Stimulated activated CD4-positive, alpha-beta T cell treated with anti-CD3 and anti-CD28 coated beads, Interleukin-1b, Interleukin-23, amount 100 ng/mL, for 48 hours (primary cell): ENCODE measurements around the gene STX17.

Experiments
- DNase-seq: peaks from one replicate; pipeline ENCODE4 v3.0.0-alpha.2; 2020

STX17 gene

DNA sequence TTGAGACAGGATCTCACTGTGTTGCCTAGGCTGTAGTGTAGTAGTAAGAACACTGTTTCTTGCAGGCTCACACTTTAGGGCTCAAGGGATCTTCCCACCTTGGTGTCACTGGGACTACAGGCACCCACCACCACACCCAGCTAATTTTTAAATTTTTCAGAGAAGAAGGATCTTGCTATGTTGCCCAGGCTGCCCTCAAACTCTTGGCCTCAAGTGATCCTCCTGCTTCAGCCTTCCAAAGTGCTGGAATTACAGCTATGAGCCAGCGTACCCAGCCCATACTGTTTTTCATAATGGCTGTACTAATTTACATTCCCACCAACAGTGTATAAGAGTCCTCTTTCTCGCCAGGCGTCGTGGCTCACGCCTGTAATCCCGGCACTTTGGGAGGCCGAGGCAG, 5.1 kb downstream of the STX17 start:
- DNase-seq, result no peak

- DNase-seq, result no peak
Observed at GRCh38 chr9:99916650-99917049, 10.2 kb downstream of the STX17 start.

DNA sequence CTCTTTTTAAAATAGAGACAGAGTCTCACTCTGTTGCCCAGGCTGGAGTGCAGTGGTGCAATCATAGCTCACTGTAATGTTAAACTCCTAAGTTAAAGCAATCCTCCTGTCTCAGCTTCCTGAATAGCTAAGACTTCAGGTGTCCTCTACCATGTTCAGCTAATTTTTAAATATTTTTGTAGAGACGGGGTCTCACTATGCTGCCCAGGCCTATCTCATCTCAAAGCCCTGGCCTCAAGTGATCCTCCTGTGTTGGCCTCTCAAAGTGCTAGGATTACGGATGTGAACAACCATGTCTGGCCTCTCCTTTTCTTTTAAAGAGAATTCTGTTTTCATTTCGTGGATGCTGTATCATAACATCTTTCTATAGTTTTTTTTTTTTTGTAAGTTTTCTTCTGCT, 11.7 kb downstream of the STX17 start:
- no peak for DNase-seq

DNA sequence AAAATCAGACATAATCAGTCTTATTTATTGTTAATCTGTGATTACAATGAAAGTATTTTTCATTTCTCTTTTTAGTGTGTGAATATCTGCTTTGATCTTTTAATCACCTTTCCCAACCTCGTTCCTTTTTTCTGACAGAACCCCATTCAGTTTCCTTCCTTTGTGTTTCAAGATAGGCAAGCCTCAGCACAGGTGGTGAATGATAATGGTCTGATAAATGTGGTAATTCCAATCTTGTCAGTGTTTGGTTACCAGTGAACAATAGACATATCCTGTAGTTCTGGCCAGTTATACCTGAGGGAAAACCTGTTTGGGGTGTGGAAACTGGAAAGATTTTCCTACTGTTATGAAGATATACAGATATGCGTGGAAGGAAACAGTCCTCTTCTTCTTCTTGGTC, 13.5 kb downstream of the STX17 start:
- DNase-seq, result no peak

- no peak for DNase-seq
Observed at GRCh38 chr9:99921875-99922710, 15.6 kb downstream of the STX17 start.

DNA sequence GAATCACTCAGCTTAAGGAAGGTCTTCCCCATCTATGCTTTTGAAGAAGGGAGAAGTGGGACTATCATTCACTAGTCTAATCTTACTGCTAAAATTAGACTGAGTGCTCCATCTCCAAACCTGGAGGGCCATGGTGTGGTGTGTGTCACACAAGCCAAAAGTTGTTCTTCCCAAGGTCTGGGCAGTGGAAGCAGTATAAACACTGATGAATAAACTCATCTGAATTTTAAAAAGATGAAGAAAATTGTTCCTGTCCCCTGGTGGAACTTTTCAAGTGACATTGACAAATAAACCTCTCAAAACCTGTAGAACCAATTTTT, 16.2 kb downstream of the STX17 start:
- DNase-seq, result no peak

- DNase-seq, result no peak
Observed at GRCh38 chr9:99925541-99925940, 19.1 kb downstream of the STX17 start.

- DNase-seq, result no peak
Observed at GRCh38 chr9:99929652-99930051, 23.2 kb downstream of the STX17 start.

GRCh38 chr9:99931155-99931840, 24.8 kb downstream of the STX17 start:
- no peak for DNase-seq

- DNase-seq, result no peak
Observed at GRCh38 chr9:99936947-99937587, 30.6 kb downstream of the STX17 start.

DNA sequence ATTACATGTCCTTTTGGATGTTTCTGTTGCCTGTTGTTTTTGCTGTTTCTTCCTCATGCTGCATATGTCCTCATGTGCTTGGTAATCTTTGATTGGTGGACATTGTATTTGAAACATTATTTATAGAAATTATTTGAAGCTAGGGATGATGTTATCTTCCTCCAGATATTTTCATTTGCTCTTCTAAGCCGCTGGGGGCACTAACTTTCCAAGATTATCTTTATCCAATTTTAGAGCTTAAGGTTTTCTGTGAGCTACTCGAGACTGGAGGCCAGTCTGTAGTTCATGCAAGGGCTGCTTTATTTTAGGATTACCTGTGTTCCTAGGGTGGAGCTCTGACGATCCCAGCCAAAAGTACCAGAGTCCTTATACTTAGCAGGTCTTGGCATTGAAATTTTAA, 40.9 kb downstream of the STX17 start:
- no peak for DNase-seq

- DNase-seq, result no peak
Observed at GRCh38 chr9:99948482-99948881, 42.0 kb downstream of the STX17 start.

GRCh38 chr9:99948896-99949295, 42.4 kb downstream of the STX17 start:
- no peak for DNase-seq

GRCh38 chr9:99953861-99954507, 47.5 kb downstream of the STX17 start:
- no peak for DNase-seq

- no peak for DNase-seq
Observed at GRCh38 chr9:99954819-99955218, 48.4 kb downstream of the STX17 start.

DNA sequence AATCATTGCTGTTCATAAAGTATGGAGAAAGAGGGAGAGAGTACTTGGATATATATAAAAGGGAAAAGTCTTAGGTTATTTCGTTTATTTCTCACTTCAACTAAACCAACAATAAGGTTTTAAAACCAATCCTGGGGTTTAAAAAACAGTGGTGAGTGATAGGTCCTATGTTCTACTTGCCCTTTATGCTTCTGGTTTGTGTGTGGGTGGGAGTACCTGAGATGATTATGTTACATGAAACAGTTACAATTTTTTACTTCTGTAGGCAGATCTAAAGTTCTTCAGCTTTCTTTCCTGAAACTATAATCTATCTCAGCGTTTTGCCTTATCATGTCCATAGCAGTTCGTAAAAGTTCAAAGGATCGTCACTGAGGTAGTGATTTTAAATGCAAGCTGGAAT, 49.2 kb downstream of the STX17 start:
- DNase-seq, result no peak

DNA sequence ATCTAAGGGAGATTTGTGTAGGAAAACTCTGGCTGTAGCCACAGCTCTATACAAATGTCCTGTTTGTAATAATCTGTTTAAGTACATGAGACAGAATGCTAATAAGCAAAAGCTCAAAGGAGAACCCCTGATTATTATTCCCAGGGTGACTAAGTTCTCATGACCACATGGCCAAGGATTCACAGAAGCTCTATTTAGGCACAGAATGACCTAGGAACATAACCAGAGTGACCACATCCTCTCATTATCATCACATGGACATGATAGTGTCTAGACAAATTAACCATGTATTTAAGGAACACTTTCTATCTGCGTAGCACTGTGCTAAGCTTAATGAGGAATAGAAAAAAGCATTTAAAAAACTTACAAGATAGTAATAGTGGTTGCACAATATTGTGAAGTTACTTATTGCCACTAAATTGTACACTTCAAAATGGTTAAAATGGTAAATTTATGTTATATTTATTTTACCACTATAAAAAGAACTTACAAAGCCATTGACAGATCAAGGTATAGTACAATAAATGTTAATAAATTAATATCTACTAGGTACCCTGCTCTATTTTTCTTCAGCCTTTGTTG, 56.3 kb downstream of the STX17 start:
- DNase-seq, result no peak

DNA sequence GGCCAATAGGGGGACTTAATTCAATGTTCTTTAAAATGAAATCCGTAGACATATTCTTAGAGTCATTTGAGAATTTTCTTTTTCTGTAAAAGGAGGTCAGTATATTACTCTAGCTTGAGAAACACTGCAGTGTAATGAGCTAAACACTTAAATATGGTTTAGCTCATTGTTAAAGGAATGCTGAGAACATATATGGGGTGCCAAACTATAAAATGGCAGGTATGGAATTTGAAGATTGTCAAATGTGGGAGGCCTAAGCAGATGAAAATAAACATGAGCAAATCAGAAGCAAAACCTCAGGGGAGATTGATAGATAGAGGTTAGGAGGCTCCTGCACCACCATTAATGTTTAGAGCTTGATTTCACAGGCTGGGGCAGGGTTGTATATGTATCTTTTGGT, 57.9 kb downstream of the STX17 start:
- DNase-seq, result no peak

DNA sequence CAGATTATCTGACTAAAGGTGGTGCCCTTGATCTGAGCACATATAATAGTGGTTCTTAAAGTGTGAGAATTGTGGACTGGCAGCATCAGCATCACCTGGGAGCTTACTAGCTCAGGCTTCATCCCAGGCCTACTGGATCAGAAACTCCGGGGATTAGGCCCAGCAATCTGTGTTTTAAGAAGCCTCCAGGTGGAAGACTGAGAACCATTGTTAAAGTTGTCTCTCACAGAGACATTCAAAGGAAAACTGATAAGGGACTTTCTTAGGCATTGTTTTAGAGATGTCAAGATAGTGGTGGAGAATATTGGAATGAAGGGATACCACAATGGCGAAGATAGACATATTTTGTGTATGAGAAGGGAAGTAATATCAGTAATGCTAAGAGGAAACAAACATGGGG, 59.5 kb downstream of the STX17 start:
- DNase-seq, result no peak

DNA sequence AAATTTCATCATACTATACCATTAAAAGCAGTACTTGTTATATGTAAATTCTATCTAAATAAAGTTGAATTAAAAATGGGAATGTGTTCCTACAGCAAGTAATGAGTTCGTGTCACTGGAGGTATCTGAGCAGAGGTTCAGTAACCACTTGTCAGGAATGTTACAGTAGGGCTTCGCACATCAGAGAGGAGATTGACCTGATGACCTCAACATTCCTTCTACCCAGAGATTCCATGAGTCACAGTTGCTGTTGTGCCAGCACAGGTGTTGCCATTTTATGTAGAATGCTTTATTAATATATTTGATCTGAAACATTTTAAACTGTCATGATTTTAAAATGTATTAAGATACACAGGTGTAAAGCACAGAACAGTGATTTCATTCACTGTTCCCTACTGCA, 60.3 kb downstream of the STX17 start:
- no peak for DNase-seq

DNA sequence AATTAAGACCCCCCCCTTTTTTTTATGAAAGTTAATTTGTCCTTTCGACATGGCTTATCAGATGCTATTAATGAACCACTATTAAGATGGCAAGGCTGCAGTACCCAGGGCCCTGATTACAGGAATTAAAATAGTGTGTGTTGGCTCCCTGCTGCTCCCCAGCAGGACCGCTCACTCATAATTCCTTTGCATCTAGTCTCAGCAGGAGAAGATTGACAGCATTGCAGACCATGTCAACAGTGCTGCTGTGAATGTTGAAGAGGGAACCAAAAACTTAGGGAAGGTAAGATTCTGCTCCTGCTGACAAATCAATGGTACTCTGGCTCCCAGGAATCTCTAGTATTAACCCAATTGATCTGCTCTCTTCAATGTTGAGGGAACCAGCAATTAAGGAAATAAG, 61.0 kb downstream of the STX17 start:
- DNase-seq, result no peak

GRCh38 chr9:99970481-99970880, 64.0 kb downstream of the STX17 start:
- no peak for DNase-seq

- no peak for DNase-seq
Observed at GRCh38 chr9:99971410-99971809, 65.0 kb downstream of the STX17 start.
